Lower lobe of right lung (tissue), 2 donors: ENCODE results near the gene S1PR4. TPM values are rescaled to one million over a fixed set of nuclear protein-coding genes. Genes with fewer than 3 reads are reported as not detected.

ENCODE experiments used
- ATAC-seq, 2 donors: fragments of 200-7000 bp; cut with Tn5 transposase; one replicate each; pipeline ENCODE4 v1.9.1; 2020 to 2022; ENCODE audit warnings: mild to moderate bottlenecking in 2 of 2, moderate library complexity in 2 of 2
- DNase-seq: peaks from one replicate; pipeline ENCODE4 v3.0.0-alpha.2; 2020
- H3K27ac ChIP-seq: fragments of 200-600 bp; one replicate; pipeline ENCODE4 v1.8.0; 2022
- H3K27me3 ChIP-seq: fragments of 200-600 bp; one replicate; pipeline ENCODE4 v1.8.0; 2022; ENCODE audit warnings: low read depth
- H3K36me3 ChIP-seq: fragments of 200-600 bp; one replicate; pipeline ENCODE4 v1.8.0; 2022; ENCODE audit warnings: mild to moderate bottlenecking
- H3K4me1 ChIP-seq: fragments of 200-600 bp; one replicate; pipeline ENCODE4 v1.8.0; 2022
- H3K4me3 ChIP-seq: fragments of 200-600 bp; one replicate; pipeline ENCODE4 v1.8.0; 2022; ENCODE audit warnings: mild to moderate bottlenecking
- H3K9me3 ChIP-seq: fragments of 200-600 bp; one replicate; pipeline ENCODE4 v1.8.0; 2022
- CTCF ChIP-seq: fragments of 200-600 bp; IDR thresholded peaks from one replicate; pipeline ENCODE4 v1.8.0; 2022; ENCODE audit warnings: antibody characterized with exemption, mild to moderate bottlenecking
- intact Hi-C: fragments of 100-400 bp; cut with DNase I; formaldehyde crosslinking; loops from one replicate; pipeline ENCODE4 v1.11.0; 2022
- total RNA-seq: library from RNA; stranded (reverse); fragmentation: NEBNext Ultra II Directional; extraction: Animal tissue kit (Norgen Biotek cat#: 25700); gene quantifications from one replicate; pipeline ENCODE4 v1.2.1, GENCODE V29; 2021
- donor health status: DM: no; HTN: yes; CAD: no; lungs with severe emphysema.

S1PR4 gene
- total RNA-seq, 1 donor from 2014 or later = 35.7 TPM

DNA sequence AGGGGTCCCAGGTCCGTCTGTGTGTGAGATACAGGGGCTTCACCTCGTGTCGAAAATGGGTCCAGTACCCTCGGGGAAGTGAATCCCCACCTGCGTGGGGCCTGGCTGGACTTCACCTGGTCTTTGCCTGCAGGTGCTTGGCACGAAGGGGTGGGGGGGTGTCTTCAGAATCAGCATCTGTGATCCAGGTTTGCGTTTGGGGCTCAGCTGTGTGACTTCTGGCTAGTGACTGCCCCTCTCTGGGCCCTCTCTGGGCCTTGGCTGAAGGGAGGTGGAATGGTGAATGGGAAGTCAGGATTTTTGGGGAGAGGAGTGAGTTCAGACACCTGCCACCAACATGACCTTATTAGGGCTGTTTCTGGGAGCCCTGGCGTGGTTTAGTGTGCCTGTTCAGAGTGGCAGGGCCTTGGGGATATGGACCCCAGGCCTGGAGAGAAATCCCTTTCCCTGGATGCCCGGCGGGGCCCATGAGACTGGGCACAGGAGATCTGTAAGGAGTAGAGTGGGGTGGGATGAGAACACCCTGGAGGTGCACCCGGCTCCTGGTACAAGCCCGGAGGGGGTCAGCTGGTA lies 48.6 kb downstream of the S1PR4 start:
- H3K27me3 ChIP-seq = peaks cover 67% of the 10 kb centered on the region
- no peak for ATAC-seq

GRCh38 chr19:3229346-3229743 lies 50.8 kb downstream of the S1PR4 start:
- intact Hi-C loops = no loop called here
- DNase-seq = no peak
- H3K4me3 ChIP-seq = no peak overlapping the region
- no peak for TF ChIP-seq CTCF
- no peak for ATAC-seq
- peaks cover 45% of the 10 kb centered on the region for H3K27me3 ChIP-seq
- H3K4me1 ChIP-seq = peaks cover 3% of the 10 kb centered on the region
- no peaks in the 10 kb centered on the region for H3K36me3 ChIP-seq
- no peaks in the 10 kb centered on the region for H3K9me3 ChIP-seq
- H3K27ac ChIP-seq = no peak overlapping the region

More for the DNA sequence above, 48.6 kb downstream of the S1PR4 start:
- Histone ChIP-seq H3K9me3 (no peaks in the 10 kb centered on the region), H3K27ac (no peak overlapping the region), H3K4me1 (peaks cover 3% of the 10 kb centered on the region), H3K4me3 (no peak overlapping the region), H3K36me3 (no peaks in the 10 kb centered on the region)
- intact Hi-C loops = no loop called here
- no peak for DNase-seq
- no peak for TF ChIP-seq CTCF

Other genes starting within 250 kb of the S1PR4 start
- gene ZNF77, start 233.8 kb upstream of the S1PR4 start, total RNA-seq = 5.3 TPM
- gene TLE6, start 201.2 kb upstream of the S1PR4 start, total RNA-seq = 4.2 TPM
- 42.7 TPM for gene TLE2, start 149.5 kb upstream of the S1PR4 start, total RNA-seq
- 413 TPM for gene TLE5, start 116.3 kb upstream of the S1PR4 start, total RNA-seq
- 60.6 TPM for gene GNA11, start 84.4 kb upstream of the S1PR4 start, total RNA-seq
- gene GNA15, start 42.7 kb upstream of the S1PR4 start, total RNA-seq = 24.2 TPM
- 68.8 TPM for gene NCLN, start 7.2 kb downstream of the S1PR4 start, total RNA-seq
- gene CELF5, start 45.9 kb downstream of the S1PR4 start, total RNA-seq = not detected
- 132 TPM for gene NFIC, start 187.8 kb downstream of the S1PR4 start, total RNA-seq